ENCODE results near the gene F7.

F7 gene

GRCh38 chr13:113062691-113063090, 42.9 kb upstream of the F7 start:
- H3K9ac ChIP-seq (ENCODE audit: low read length in 2 of 2) = no peak overlapping the region
- H3K36me3 ChIP-seq (ENCODE audit: control insufficient read depth in 2 of 2, insufficient read depth in 2 of 2, low read length in 2 of 2) = no peaks in the 10 kb centered on the region
- no peak overlapping the region for H3K27ac ChIP-seq (ENCODE audit: low read length)
- no peak overlapping the region for H3K4me3 ChIP-seq (ENCODE audit: low read length in 2 of 2)
- H3K9me3 ChIP-seq (ENCODE audit: control insufficient read depth in 2 of 2, low read length in 2 of 2) = no peaks in the 10 kb centered on the region
- H3K27me3 ChIP-seq (ENCODE audit: control insufficient read depth in 1 of 2, insufficient read depth in 2 of 2, low read length in 2 of 2) = no peaks in the 10 kb centered on the region
- no peaks in the 10 kb centered on the region for H3K4me1 ChIP-seq (ENCODE audit: control insufficient read depth, insufficient read depth, low read length)

DNA sequence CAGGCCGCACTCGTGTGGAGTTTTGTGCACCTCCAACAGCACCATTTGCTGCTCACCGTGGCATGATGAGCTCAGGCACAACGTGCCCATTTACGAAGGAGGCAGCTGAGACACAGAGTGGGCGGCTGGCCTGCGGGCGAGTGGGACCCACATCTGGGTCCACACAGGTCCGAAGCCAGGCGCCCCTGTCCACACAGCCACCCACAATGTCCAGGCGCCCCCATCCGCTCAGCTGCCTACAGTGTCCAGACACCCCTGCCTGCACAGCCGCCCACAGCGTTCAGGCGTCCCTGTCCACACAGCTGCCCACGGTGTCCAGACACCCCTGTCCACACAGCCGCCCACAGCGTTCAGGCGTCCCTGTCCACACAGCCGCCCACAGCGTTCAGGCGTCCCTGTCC, 42.5 kb upstream of the F7 start:
- Histone ChIP-seq H3K9ac (ENCODE audit: low read length in 2 of 2) (no peak overlapping the region), H3K4me1 (ENCODE audit: control insufficient read depth, insufficient read depth, low read length) (no peaks in the 10 kb centered on the region), H3K36me3 (ENCODE audit: control insufficient read depth in 2 of 2, insufficient read depth in 2 of 2, low read length in 2 of 2) (no peaks in the 10 kb centered on the region), H3K27ac (ENCODE audit: low read length) (no peak overlapping the region), H3K4me3 (ENCODE audit: low read length in 2 of 2) (no peak overlapping the region), H3K27me3 (ENCODE audit: control insufficient read depth in 1 of 2, insufficient read depth in 2 of 2, low read length in 2 of 2) (no peaks in the 10 kb centered on the region), H3K9me3 (ENCODE audit: control insufficient read depth in 2 of 2, low read length in 2 of 2) (no peaks in the 10 kb centered on the region)

- no peak overlapping the region for H3K4me3 ChIP-seq (ENCODE audit: low read length in 2 of 2)
- H3K9ac ChIP-seq (ENCODE audit: low read length in 2 of 2) = no peak overlapping the region
- no peaks in the 10 kb centered on the region for H3K27me3 ChIP-seq (ENCODE audit: control insufficient read depth in 1 of 2, insufficient read depth in 2 of 2, low read length in 2 of 2)
- no peaks in the 10 kb centered on the region for H3K36me3 ChIP-seq (ENCODE audit: control insufficient read depth in 2 of 2, insufficient read depth in 2 of 2, low read length in 2 of 2)
- no peak overlapping the region for H3K27ac ChIP-seq (ENCODE audit: low read length)
- H3K4me1 ChIP-seq (ENCODE audit: control insufficient read depth, insufficient read depth, low read length) = no peaks in the 10 kb centered on the region
- H3K9me3 ChIP-seq (ENCODE audit: control insufficient read depth in 2 of 2, low read length in 2 of 2) = no peaks in the 10 kb centered on the region
Observed at GRCh38 chr13:113064000-113064533, 41.5 kb upstream of the F7 start.

DNA sequence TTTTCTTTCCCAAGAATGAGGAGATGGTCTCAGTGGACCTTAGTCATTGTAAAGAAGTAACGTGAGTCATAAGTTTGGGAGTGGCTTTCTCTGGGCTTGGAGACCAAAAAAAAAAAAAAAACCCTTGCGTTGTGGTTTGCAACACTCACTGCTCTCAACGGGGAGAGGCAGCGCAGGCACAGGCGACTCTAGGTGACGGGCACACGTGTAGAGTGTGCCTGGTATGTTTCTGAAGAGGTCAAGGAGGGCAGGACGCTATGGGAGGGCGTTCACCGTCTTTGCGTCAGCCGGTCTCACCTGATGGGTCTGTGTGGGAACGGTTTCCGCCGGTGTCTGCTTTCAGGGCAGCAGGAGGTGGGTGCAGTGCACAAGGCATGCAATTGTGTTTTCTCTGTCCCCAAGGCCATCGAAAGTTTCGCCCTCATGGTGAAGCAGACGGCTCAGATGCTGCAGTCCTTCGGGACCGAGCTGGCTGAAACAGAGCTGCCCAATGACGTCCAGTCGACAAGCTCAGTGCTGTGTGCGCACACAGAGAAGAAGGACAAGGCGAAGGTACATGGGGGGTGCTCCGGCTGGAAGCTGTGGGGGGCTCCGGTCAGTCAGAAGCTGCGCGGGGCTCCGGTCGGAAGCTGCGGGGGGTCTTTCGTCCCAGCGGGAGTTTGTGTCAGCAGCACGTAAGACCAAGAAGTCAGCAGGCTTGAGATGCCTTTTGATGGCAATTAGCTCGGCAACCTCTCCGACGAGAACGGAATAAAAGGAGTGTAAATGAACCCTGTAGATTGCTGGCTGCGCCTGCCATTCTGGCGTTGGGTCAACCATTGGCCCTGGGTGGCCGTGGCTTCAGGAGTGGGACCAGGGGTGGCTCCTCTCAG, 40.8 kb upstream of the F7 start:
- Histone ChIP-seq H3K4me3 (ENCODE audit: low read length in 2 of 2) (no peak overlapping the region), H3K27ac (ENCODE audit: low read length) (no peak overlapping the region), H3K9me3 (ENCODE audit: control insufficient read depth in 2 of 2, low read length in 2 of 2) (no peaks in the 10 kb centered on the region), H3K4me1 (ENCODE audit: control insufficient read depth, insufficient read depth, low read length) (no peaks in the 10 kb centered on the region), H3K9ac (ENCODE audit: low read length in 2 of 2) (no peak overlapping the region), H3K27me3 (ENCODE audit: control insufficient read depth in 1 of 2, insufficient read depth in 2 of 2, low read length in 2 of 2) (no peaks in the 10 kb centered on the region), H3K36me3 (ENCODE audit: control insufficient read depth in 2 of 2, insufficient read depth in 2 of 2, low read length in 2 of 2) (no peaks in the 10 kb centered on the region)

GRCh38 chr13:113065406-113066141, 40.0 kb upstream of the F7 start:
- Histone ChIP-seq H3K9me3 (ENCODE audit: control insufficient read depth in 2 of 2, low read length in 2 of 2) (no peaks in the 10 kb centered on the region), H3K27me3 (ENCODE audit: control insufficient read depth in 1 of 2, insufficient read depth in 2 of 2, low read length in 2 of 2) (no peaks in the 10 kb centered on the region), H3K4me3 (ENCODE audit: low read length in 2 of 2) (no peak overlapping the region), H3K27ac (ENCODE audit: low read length) (no peak overlapping the region), H3K9ac (ENCODE audit: low read length in 2 of 2) (no peak overlapping the region), H3K36me3 (ENCODE audit: control insufficient read depth in 2 of 2, insufficient read depth in 2 of 2, low read length in 2 of 2) (no peaks in the 10 kb centered on the region), H3K4me1 (ENCODE audit: control insufficient read depth, insufficient read depth, low read length) (no peaks in the 10 kb centered on the region)

DNA sequence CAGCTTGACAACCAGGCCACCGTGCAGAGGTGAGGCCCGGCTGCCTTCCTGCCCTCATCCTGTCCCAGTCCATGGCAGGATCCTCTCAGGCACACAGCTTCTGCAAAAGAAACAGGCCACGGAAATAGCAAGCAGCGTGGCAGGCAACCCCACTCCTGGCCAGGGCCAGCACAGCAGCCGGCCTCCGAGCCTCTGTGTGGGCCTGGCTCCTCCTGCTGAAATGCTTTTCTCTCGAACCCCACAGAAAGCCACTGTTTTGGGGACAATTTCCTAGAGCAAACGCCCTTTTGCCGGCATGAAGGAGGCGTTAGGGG, 39.5 kb upstream of the F7 start:
- H3K4me3 ChIP-seq (ENCODE audit: low read length in 2 of 2) = no peak overlapping the region
- no peaks in the 10 kb centered on the region for H3K4me1 ChIP-seq (ENCODE audit: control insufficient read depth, insufficient read depth, low read length)
- H3K27ac ChIP-seq (ENCODE audit: low read length) = no peak overlapping the region
- no peaks in the 10 kb centered on the region for H3K36me3 ChIP-seq (ENCODE audit: control insufficient read depth in 2 of 2, insufficient read depth in 2 of 2, low read length in 2 of 2)
- no peak overlapping the region for H3K9ac ChIP-seq (ENCODE audit: low read length in 2 of 2)
- H3K27me3 ChIP-seq (ENCODE audit: control insufficient read depth in 1 of 2, insufficient read depth in 2 of 2, low read length in 2 of 2) = no peaks in the 10 kb centered on the region
- no peaks in the 10 kb centered on the region for H3K9me3 ChIP-seq (ENCODE audit: control insufficient read depth in 2 of 2, low read length in 2 of 2)

GRCh38 chr13:113066746-113067145, 38.8 kb upstream of the F7 start:
- no peak overlapping the region for H3K9ac ChIP-seq (ENCODE audit: low read length in 2 of 2)
- H3K36me3 ChIP-seq (ENCODE audit: control insufficient read depth in 2 of 2, insufficient read depth in 2 of 2, low read length in 2 of 2) = no peaks in the 10 kb centered on the region
- H3K4me3 ChIP-seq (ENCODE audit: low read length in 2 of 2) = no peak overlapping the region
- no peaks in the 10 kb centered on the region for H3K27me3 ChIP-seq (ENCODE audit: control insufficient read depth in 1 of 2, insufficient read depth in 2 of 2, low read length in 2 of 2)
- H3K4me1 ChIP-seq (ENCODE audit: control insufficient read depth, insufficient read depth, low read length) = no peaks in the 10 kb centered on the region
- no peaks in the 10 kb centered on the region for H3K9me3 ChIP-seq (ENCODE audit: control insufficient read depth in 2 of 2, low read length in 2 of 2)
- H3K27ac ChIP-seq (ENCODE audit: low read length) = no peak overlapping the region

- H3K27ac ChIP-seq (ENCODE audit: low read length) = no peak overlapping the region
- no peak overlapping the region for H3K9ac ChIP-seq (ENCODE audit: low read length in 2 of 2)
- H3K27me3 ChIP-seq (ENCODE audit: control insufficient read depth in 1 of 2, insufficient read depth in 2 of 2, low read length in 2 of 2) = no peaks in the 10 kb centered on the region
- no peaks in the 10 kb centered on the region for H3K4me1 ChIP-seq (ENCODE audit: control insufficient read depth, insufficient read depth, low read length)
- no peaks in the 10 kb centered on the region for H3K9me3 ChIP-seq (ENCODE audit: control insufficient read depth in 2 of 2, low read length in 2 of 2)
- no peak overlapping the region for H3K4me3 ChIP-seq (ENCODE audit: low read length in 2 of 2)
- H3K36me3 ChIP-seq (ENCODE audit: control insufficient read depth in 2 of 2, insufficient read depth in 2 of 2, low read length in 2 of 2) = no peaks in the 10 kb centered on the region
Observed at GRCh38 chr13:113069861-113070805, 35.5 kb upstream of the F7 start.

DNA sequence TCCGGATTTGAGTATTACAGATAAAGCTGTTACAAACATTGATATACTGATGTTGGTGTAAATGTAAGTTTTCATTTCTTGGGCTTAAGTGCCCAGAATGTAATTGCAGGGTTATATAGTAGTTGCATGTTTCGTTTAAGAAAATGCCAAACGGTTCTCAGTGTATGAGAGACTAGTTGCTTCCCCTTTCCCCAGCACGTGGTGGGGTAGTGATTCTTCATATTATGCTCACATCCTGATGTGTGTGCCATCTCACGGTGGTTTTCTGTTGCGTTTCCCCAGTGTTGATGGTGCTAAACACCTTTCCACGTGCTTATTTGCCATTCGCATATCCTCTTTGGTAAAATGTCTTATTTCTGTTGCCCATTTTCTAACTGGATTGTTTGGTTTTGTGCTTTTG, 34.7 kb upstream of the F7 start:
- no peak overlapping the region for H3K9ac ChIP-seq (ENCODE audit: low read length in 2 of 2)
- no peaks in the 10 kb centered on the region for H3K4me1 ChIP-seq (ENCODE audit: control insufficient read depth, insufficient read depth, low read length)
- H3K4me3 ChIP-seq (ENCODE audit: low read length in 2 of 2) = no peak overlapping the region
- no peak overlapping the region for H3K27ac ChIP-seq (ENCODE audit: low read length)
- H3K9me3 ChIP-seq (ENCODE audit: control insufficient read depth in 2 of 2, low read length in 2 of 2) = no peaks in the 10 kb centered on the region
- H3K27me3 ChIP-seq (ENCODE audit: control insufficient read depth in 1 of 2, insufficient read depth in 2 of 2, low read length in 2 of 2) = no peaks in the 10 kb centered on the region
- H3K36me3 ChIP-seq (ENCODE audit: control insufficient read depth in 2 of 2, insufficient read depth in 2 of 2, low read length in 2 of 2) = no peaks in the 10 kb centered on the region

DNA sequence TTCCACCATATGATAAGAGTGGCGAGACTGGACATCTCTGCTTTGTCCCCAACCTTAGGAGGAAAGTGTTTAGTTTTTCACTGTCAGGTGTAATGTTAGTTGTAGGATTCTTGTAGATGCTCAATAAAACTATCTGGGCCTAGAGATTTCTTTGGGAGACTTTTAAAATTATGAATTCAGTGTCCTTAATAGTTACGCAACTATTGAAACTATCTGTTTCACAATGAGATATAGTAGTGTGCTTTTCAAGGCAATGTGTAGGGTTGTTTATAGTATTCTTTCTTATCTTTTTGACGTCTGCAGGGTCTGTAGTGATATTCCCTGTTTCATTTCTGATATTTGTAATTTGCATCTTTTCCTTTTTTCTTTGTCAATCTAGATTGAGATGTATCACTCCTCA, 33.2 kb upstream of the F7 start:
- no peak overlapping the region for H3K9ac ChIP-seq (ENCODE audit: low read length in 2 of 2)
- no peaks in the 10 kb centered on the region for H3K36me3 ChIP-seq (ENCODE audit: control insufficient read depth in 2 of 2, insufficient read depth in 2 of 2, low read length in 2 of 2)
- H3K4me1 ChIP-seq (ENCODE audit: control insufficient read depth, insufficient read depth, low read length) = no peaks in the 10 kb centered on the region
- no peaks in the 10 kb centered on the region for H3K9me3 ChIP-seq (ENCODE audit: control insufficient read depth in 2 of 2, low read length in 2 of 2)
- no peak overlapping the region for H3K4me3 ChIP-seq (ENCODE audit: low read length in 2 of 2)
- H3K27ac ChIP-seq (ENCODE audit: low read length) = no peak overlapping the region
- H3K27me3 ChIP-seq (ENCODE audit: control insufficient read depth in 1 of 2, insufficient read depth in 2 of 2, low read length in 2 of 2) = no peaks in the 10 kb centered on the region
